Measurements from ENCODE around the gene KCNC3.

DNA sequence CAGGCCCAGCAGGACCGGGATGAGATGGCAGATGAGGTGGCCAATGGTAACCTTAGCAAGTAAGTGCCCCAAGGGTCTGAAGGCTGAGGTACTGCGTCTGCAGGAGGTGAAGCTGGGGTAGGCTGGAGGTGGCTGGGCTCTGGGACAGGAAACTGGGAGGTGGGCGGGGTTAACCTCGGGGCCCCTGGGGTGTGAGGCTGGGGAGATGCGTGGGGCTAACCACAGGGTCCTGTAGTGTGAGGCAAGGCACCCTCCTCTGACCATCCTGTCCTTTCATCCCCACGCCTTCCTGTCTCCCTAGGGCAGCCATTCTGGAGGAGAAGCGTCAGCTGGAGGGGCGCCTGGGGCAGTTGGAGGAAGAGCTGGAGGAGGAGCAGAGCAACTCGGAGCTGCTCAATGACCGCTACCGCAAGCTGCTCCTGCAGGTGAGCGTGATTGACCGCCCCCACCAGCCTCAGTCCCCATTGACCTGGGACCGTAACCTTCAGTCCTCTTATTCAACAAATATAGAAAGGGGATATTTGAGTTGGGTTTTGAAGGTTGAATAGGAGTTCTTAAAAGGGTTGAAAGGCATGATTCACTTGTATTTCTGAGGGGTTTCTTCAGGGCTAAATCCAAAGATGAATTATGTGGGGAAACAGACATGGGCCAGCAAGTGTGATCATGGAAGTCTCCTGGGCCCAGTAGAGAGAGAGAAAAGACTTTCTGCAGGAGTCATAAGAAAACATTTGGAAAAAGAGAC, 35.7 kb downstream of the KCNC3 start:
- TF ChIP-seq, protein P1, sequence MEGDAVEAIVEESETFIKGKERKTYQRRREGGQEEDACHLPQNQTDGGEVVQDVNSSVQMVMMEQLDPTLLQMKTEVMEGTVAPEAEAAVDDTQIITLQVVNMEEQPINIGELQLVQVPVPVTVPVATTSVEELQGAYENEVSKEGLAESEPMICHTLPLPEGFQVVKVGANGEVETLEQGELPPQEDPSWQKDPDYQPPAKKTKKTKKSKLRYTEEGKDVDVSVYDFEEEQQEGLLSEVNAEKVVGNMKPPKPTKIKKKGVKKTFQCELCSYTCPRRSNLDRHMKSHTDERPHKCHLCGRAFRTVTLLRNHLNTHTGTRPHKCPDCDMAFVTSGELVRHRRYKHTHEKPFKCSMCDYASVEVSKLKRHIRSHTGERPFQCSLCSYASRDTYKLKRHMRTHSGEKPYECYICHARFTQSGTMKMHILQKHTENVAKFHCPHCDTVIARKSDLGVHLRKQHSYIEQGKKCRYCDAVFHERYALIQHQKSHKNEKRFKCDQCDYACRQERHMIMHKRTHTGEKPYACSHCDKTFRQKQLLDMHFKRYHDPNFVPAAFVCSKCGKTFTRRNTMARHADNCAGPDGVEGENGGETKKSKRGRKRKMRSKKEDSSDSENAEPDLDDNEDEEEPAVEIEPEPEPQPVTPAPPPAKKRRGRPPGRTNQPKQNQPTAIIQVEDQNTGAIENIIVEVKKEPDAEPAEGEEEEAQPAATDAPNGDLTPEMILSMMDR (IDR thresholded peaks at IDR 0.05): no peak
- TF ChIP-seq POLR2AphosphoS5 (IDR thresholded peaks at IDR 0.05): no peak
- no peak for TF ChIP-seq POLR2A (IDR thresholded peaks at IDR 0.05)
- no peak for TF ChIP-seq EP300 (IDR thresholded peaks at IDR 0.05)
